ENCODE data around the gene GTF3C5.
"Not testable (repeated sequence)": the region's sequence is repeated elsewhere in the genome, so short reads cannot be mapped to it uniquely, and the experiment has no call there.

- TF ChIP-seq CTCF (conservative IDR thresholded peaks at IDR 0.05 in 1 of 2, IDR thresholded peaks at IDR 0.05 in 1 of 2; ENCODE audit: extremely low read depth in 1 of 2, insufficient read depth in 1 of 2, low read depth in 1 of 2, low read length in 2 of 2); EZH2 (IDR thresholded peaks at IDR 0.05; ENCODE audit: borderline replicate concordance, low read length): not testable (repeated sequence)
These were observed 32.6 kb upstream of the GTF3C5 start for GRCh38 chr9:132998221-132998620.

All from mammary epithelial cell (primary cell).